ENCODE data around the gene AHSG.

AHSG gene

GRCh38 chr3:186646106-186646505 lies 33.2 kb downstream of the AHSG start:
- DNase-seq: no peak

- DNase-seq: no peak
These were observed 34.0 kb downstream of the AHSG start for GRCh38 chr3:186646841-186647240.

GRCh38 chr3:186648851-186649250 lies 36.0 kb downstream of the AHSG start:
- no peak for DNase-seq

GRCh38 chr3:186651678-186652215 lies 38.9 kb downstream of the AHSG start:
- no peak for DNase-seq

DNA sequence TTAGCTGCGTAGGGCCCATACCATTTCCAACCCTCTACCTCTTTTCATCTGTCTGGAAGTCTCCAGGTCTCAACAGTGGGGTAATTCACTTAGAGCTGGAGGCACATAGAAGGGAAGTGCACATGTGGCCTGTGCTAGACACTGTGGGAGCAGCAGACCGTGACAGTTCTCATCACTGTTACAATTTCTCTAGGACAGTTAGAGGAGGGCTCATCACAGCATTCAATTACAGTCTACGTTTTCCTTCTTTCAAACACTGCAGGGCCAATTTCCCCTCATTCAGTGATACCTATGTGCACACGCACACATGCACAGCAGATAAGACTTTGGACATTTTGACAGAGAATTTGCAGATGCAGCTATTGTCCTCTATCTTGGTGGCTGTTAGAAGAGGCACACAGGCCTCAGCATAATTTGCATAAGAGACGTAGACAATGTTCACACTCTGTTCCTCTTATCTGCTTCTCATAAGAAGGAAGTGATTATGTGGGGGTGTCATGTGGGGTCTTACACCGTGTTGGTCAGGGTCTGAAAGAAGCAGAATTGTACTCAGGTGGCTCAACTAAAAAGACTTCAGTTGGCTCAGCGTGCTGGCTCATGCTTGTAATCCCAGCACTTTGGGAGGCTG lies 40.3 kb downstream of the AHSG start:
- DNase-seq: no peak

DNA sequence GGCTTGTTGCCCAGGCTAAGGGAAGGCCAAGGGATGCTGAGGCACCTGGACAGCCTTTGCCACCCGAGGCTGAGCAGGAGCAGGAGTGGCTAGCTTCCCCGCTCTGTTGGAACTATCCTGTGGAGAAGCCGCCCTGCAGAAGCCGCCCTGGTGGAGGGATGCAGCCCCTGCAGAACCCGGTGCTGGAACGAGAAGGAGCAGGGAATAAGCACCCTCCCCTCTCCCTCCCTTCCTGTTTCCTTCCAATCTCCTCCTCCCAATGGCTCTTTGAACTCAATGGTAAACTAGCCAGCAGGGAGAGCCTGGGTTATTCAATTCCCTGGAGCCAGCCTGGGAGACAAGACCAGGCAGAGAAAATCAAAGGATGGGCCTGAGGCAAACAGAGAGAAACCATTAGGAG lies 41.1 kb downstream of the AHSG start:
- no peak for DNase-seq

DNA sequence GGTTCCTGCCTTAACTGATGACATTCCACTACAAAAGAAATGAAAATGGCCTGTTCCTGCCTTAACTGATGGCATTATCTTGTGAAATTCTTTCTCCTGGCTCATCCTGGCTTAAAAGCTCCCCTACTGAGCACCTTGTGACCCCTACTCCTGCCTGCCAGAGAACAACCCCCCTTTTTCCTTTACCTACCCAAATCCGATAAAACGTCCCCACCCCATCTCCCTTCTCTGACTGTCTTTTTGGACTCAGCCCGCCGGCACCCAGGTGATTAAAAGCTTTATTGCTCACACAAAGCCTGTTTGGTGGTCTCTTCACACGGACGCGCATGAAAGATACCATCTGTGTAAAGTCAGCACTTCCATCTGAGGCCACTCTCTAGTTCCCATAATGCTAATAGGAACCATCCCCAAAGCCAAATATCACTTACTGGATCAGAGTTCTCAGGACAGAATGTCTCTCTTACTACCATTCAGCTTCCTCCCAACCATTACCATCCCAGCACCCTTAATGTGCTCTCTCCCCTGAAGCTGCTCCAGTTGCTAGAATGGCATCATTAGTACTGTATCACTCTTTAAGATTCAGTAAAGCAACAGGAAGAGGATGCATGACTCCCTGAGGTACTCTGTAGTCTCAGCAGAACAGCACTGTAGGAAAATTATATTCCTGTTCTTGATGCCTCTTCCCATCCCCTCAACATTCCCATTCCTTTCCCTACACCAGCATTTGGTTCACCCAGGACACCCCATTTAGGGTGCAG lies 50.7 kb downstream of the AHSG start:
- DNase-seq: no peak

DNA sequence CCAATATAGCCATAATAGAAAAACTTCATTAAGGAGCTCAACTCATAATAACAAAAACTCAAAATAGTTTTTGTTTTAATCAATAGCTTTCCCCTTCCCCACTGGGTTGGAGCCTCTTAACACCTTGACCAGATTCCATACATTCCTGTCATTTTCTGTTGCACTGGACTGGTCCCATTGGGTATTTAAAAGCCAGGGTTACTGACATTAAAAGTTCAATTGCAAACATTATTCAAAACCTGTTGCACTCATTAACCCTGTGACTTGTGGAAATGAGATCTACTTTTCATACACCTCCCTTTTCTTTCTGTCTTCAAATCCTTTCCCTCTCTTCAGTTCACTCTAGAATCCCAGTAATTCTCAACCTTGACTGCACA lies 51.2 kb downstream of the AHSG start:
- no peak for DNase-seq

- DNase-seq: no peak
These were observed 51.6 kb downstream of the AHSG start for GRCh38 chr3:186664506-186664905.

GRCh38 chr3:186665625-186666188 lies 52.8 kb downstream of the AHSG start, which contains the start of gene HRG:
TSS of gene HRG (plus strand) at chr3:186666014. CDS start at chr3:186666032, 18 bp downstream.
- DNase-seq: no peak

DNA sequence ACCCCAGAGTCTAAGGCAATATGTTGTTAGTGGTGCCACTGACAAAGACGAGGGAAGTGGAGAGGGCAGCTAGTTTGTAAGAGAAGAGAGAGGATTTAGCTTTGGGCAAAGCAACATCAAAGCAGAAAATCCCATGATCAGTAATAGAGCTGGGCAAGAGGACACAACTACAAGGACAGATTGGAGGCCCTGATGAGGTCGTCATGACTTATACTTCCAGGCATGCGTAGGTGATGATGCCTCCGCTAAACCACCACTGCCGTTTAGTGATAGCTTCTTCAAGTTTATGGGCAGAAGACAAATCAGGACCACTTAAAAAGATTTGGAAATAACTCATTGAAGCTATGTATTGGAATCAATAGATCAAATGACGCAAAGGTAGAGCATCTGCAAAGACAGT lies 55.6 kb downstream of the AHSG start:
- DNase-seq: no peak

- DNase-seq: no peak
These were observed 56.7 kb downstream of the AHSG start for GRCh38 chr3:186669378-186670084.

DNA sequence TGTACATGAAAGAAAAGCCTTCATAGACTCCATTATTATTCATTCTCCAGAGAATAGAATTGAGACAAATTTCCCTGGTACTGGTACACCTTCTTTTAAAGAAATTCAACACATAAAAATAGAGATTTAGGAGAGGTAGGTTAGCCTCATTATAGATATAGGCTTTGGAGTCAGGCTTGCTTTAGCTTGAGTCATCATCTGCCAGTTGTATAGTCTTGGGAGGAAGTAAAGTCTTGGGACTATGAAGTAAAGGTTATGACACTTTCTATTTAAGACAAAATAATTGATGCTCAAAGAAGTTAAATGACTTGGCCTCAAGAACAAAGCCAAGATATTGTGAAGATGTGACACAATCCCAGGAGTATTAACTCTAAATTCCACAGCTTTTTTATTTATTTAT lies 57.3 kb downstream of the AHSG start:
- DNase-seq: no peak
